ENCODE measurements around the gene SLC24A3.
"Not testable (repeated sequence)": the region's sequence is repeated elsewhere in the genome, so short reads cannot be mapped to it uniquely, and the experiment has no call there.

Gene SLC24A3

DNA sequence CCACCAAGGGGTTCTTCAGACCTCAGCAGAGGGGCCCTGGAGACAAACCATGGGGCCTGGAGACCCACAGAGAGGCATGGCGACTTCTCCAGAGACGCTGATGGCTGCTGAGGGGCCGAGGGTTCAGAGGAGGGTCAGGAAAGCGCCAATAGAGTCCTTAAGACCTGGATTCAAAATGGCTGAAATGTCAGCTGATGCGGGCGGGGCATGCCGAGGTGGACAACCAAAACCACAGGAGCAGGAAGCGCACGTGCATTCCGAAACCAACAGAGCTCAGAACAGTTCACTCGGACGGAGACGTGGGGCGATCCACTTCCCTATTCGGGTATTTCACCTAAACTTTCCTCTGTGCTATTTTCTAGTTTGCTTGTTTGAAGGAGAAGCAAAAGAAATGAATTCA lies 445.7 kb downstream of the SLC24A3 start:
- DNase-seq = no peak

DNA sequence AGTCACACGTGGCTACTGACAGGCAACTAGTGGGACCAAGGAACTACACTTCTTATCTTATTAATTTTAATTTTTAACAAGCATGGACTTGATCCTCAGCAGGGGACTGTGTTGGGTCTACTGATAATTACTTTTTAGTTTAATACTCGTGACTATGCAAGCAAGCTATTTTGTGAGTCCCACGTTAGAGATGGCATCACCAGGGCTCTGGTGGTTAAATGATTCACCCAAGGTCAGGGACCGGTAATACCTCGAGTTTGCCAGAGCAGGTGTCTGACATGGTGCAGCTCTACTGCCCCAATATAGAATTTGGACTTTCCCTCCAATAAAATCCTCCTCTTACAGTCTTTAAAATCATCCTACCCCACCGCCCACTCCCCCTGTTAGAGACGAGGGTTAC lies 447.0 kb downstream of the SLC24A3 start:
- no peak for DNase-seq

DNA sequence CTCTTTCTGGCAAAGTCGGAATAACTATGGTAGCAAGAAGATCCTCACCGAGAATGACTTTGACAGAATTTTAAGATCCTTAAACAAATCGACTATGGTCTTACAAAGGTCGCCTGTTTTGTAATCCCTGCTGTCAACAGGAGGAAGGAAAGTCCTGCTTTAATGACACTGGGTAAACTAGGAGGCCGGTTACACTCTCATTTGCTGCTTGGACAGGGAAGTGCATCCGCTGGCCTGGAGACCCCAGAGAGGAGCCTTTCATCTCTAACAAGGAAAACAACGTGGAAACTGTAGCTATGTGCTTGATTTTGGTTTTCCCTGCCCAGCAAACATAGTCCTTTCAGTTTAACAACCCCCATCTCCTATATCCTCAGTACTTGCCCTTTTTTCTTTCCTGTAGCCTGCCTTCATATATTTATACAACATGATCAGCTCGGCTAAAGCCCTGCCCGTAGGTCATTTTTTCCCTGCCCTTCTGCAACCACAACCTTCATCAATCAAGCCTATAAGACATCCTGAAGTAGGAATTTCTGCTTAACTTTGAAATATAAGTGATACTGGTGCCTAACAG lies 448.5 kb downstream of the SLC24A3 start:
- no peak for DNase-seq

DNA sequence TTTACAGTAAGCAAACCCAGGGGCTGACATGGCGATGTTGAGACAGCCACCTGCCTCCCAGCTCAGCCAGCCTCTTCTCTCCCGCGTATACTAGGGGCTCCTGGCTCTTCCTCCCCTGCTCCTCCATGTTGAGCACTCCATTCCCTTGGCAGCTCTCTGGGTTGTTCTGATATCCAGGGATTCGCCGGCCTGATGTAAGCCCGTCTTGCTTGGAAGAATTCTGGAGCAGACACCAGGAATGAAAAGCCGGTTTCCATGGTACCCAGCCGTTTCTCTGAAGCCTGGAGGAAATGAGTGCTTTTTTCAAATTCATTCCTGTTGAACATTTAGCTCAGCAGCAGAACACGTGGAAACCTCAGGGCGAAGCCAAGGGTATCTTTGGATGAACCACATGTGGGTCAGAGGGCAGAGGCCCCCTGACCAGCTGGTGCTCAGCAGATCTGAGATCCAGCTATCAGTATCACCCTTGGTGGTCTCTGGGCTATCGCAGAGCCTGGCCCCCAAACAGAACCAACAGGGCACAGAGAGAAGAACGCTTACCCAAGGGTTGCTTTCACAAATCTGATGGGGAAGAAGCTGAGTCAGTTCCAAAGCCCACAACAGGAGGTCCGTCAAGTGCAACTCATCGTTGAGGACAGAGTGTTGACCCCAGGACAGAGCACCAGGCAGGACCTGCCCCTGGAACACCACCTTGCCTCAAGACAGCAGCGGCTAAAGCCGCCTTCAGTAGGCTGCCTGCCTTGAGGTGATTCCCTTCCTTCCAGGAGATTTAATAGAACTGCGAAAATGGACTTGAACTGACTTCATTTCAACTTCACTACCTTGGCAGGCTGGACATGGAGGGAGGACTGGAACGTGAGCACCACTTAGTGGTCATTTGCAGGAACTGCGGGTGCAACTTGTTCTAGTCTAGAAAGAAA lies 449.5 kb downstream of the SLC24A3 start:
- peak; percentile 83 for DNase-seq

DNA sequence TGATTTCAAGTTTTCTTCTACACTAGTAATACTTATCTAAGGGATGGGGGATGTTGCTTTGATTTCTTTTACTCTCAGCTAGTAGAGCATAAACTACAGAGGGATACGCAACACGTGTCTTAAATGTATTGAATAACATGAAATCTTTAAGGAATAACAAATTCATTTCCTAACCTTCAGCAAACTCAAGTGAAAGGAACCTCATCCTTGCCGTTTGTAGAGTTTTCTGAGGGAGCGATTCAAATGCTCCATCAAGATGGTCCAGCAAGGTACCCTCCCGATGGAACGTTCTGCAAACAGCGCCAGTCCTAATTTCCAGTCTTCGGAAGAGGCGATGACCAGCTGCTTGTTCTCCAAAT lies 450.2 kb downstream of the SLC24A3 start:
- no peak for DNase-seq

DNA sequence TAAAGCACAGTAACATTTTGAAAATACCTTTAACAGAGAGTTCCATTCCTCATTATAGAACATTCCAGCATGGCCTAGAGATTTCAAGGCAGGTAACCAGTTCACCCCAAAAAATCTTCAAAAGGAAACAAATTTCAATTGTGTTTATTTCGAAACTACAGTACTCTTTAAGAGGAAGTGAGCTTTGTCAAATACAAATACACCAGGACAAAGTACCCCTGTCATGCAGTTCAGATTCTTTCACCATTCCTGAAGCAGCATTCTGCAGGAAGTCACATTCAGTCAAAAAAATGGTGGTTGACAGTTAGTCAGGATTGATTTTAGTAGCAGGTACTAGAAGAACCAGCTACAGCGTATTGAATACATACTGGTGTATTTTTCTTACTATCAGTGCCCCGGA lies 456.0 kb downstream of the SLC24A3 start:
- DNase-seq = no peak

DNA sequence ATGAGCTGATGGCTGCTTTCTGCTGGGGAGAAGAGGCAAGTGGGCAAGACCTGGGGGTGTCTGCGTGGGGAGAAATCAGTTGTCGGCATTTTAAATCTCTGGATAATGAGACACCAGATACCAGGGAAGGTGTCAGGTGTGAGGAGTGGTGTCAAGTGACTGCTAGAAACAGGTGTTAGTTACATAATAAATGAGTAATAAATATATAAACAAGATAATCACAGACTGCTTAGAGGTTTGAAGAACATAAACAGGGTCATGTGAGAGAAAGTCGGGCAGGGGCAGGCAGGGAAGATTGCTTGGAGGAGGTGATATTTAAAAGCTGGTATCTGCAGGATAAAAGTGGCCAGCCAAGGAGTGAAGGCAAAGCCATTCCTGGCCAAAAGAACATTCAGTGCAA lies 458.4 kb downstream of the SLC24A3 start:
- no peak for DNase-seq

DNA sequence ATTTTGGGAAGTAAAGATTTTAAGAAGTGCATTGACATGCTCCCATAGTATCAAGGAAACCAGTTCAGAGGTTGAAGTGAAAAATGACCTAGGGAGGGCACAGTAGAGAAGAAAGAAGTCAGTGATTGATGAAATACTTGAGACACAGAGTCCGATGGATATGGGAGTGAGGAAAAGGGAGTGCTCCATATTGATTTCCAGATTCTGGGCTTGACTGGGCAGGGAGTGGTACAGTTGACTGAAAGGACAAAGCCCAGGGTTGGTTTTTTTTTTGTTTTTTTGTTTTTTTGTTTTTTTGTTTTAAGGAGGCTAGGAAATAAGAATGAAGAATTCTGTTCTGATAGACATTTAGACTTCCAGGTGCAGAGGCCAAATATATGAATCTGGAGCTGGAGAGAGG lies 458.9 kb downstream of the SLC24A3 start:
- no peak for DNase-seq

DNA sequence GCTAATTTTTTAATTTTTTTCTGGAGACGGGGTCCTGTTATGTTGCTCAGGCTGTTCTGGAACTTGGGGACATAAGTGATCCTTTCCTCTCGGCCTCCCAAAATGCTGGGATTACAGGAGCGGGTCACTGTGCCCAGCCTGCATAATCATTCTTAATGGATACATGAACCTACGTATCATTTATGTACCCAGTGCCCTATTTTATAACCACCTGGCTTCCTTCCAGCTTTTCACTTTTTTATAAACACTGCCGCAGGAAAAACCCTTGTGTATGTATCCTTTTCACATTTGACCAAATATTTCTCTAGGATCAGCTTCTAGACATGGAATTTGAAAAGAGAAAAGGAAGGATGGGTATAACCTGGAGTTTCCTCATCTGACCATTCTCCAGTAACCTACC lies 460.1 kb downstream of the SLC24A3 start:
- DNase-seq = no peak

DNA sequence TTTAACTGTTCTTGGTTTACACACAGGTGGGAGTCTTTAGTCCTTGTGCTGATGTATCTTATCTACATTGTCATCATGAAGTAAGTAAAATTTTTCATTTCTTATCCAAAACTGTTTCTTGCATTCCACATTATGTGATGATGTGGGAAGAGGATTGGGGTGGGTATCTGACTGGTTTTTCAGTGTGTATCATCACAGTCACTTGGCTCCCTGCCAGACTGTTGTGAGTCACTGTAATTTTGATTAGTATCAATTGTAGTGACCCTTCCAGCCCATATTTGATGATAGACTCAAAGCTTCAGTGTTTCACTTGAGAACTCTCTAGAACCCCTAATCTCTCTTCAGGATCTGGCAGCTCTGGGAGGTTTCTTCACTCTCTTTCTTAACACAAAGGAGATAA lies 461.1 kb downstream of the SLC24A3 start:
- DNase-seq = no peak

DNA sequence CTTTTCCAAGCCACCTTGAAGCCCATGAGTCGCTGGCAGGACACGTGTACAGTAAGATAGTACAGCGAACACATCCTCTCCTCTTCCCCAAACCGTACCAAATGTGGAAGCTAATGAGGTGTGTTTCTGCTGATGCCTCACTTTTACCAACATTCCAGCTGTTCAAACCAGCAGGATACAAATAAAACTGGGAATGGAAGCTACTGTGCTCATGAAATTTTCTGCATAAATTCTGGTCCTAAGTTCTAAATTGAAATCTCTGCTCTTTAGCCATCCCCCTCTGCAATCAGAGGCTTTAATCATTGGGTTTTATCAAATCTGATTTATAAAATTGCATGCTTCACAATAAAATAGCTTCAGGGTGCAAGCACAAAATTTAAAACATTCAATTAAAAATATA lies 463.8 kb downstream of the SLC24A3 start:
- DNase-seq = no peak

DNA sequence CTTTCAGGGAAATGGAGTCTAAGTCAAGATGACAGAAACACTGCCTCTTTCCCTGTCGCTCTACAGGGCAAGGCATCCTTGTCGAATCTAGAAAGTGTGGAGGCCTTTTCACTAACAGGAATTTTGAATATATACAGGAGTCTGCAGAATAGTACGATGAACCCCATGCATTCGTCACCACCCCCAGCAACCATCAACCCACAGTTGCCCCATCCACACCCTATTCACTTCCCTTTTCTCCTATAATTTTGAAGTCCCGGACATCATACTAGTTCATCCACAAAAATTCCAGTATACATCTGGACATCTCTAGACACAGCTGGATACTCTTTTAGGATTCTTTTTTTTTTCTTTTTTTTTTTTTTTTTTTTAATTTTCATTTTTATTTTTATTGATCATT lies 464.9 kb downstream of the SLC24A3 start:
- no peak for DNase-seq

DNA sequence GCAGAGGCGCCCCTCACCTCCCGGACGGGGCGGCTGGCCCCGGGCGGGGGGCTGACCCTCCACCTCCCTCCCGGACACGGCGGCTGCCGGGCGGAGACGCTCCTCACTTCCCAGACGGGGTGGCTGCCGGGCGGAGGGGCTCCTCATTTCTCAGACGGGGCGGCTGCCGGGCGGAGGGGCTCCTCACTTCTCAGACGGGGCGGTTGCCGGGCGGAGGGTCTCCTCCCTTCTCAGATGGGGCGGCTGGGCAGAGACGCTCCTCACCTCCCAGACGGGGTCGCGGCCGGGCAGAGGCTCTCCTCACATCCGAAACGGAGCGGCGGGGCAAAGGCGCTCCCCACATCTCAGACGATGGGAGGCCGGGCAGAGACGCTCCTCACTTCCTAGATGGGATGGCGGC lies 466.1 kb downstream of the SLC24A3 start:
- DNase-seq = not testable (repeated sequence)

DNA sequence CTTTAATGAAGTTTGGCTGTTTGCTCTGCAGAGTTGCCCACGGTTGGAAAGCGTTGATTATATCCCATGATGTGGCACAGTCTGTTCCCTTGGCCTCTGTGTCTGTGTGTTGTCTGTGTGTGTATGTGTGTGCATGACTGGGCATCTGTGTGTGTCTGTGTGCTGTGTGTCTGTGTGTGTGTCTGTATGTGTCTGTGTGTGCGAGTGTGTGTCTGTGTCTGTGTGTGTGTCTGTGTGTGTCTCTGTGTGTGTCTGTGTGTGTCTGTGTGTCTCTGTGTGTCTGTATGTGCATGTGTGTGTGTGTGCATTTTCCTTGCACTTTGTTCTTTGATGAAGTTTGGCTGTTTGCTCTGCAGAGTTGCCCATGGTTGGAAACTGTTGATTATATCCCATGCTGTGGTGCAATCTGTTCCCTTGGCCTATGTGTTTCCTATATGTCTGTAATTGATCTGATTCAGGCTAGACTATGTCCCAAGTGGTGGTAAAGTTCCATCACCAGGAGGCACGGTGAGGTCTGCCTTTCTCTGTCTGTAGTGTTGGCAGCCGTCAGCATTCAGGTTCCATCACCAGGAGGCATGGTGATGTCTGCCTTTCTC lies 467.6 kb downstream of the SLC24A3 start:
- DNase-seq = no peak

DNA sequence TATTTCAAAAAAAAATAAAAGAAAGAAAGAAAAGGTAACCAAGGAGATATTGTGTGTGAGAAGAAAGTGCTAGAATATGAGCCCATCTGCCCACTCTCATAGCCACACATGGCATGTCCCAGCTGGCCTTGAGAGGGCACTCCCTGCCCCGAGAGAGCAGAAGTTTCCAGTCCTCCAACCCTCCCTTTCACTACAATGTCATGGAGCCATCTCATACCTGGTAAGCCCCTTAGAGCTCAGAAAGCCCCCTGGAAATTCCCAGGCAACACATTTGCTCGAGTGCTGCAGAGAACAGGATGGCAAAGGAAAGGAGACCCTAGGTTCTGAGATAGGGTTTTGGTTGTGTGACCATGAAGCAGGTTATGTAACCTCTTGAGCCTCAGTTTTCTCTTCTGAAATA lies 469.8 kb downstream of the SLC24A3 start:
- no peak for DNase-seq

DNA sequence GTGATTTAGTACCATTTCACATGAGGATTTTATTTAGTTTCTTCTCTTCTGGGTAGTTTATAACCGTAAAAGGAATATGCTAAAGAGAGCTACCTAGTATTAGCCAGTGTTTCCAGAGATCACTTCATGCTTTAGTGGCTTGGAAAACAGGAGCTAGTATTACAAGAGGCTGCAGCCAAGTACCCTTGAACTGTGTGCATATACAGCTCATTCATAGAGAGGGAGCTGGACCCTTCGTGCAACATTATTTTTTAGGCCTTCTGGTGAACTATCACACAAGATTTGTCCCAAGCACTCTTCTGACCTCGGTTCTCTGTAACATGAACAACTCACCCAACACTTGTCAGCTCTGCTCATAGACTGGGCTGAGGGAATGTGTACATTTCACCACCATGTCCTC lies 470.7 kb downstream of the SLC24A3 start:
- DNase-seq = no peak

DNA sequence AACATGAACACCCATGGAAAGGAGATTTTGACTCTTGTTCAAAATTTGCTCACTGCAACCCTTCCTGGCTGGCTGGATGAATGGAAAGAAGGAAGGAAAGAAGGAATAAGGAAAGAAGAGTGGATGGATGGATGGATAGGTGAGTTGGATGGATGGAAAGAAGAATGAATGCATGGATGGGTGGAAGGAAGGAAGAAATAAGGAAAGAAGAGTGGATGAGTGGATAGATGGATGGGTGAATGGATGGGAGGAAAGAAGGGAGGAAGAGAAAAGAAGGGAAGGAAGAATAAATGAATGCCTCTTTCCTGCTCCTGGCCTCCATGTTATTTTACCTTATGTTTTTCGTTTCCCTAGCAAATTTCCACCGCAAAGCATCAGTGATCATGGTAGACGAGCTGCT lies 471.4 kb downstream of the SLC24A3 start:
- no peak for DNase-seq

DNA sequence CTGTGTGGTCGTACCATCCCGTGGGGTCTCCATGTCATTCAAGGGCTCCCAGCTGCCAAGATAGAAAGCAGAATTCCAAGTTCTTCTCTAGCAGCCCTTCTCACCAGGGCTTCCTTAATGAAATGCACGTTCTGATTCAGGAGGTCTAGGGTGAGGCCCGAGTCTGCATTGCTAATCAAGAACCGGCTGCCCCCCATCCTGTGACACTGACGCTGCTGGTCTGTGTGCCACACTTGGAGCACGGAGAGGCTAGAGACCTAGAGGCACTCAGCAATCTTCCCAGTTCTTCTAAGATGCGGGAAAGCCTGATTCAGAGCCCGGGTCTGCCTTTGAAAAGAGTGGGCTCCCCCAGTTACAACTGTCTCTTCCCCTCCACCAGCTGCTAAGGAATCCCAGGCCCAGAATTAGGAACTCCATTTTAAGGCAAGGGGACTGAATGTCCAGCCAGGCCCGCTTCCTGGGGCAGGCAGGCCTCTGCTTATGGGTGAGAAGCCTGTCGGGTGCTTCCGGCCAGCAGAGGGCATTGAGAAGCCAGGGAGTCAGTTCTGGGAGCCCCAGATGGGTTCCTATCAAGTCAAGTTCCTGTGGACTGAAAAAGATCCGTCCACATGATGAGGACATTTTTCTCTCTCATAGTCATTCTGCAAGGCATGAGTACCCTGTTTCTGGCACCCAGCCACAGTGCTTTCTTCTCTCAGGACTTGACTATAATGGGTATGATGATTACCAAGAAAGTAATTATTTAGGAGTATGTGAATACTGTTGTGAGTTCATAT lies 475.8 kb downstream of the SLC24A3 start:
- peak; percentile 46 for DNase-seq

DNA sequence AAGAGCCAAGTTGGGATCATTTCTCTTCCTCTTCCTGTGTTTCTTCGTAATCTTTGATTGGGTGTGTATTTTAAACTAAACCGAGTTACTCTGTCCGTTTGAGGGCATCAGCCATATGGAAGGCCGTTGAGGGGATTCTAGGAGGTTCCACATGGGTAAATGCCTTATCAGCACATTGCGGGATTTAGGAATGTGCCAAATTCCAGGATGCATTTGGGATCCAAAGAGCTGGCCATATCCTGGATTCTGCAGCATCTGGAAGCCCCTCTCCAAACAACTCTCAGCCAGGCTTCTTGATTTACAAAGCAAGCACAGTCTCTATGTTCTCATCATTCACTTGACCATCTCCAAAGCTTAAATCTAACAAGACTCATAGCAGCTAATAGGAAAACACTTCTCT lies 478.0 kb downstream of the SLC24A3 start:
- DNase-seq = no peak

DNA sequence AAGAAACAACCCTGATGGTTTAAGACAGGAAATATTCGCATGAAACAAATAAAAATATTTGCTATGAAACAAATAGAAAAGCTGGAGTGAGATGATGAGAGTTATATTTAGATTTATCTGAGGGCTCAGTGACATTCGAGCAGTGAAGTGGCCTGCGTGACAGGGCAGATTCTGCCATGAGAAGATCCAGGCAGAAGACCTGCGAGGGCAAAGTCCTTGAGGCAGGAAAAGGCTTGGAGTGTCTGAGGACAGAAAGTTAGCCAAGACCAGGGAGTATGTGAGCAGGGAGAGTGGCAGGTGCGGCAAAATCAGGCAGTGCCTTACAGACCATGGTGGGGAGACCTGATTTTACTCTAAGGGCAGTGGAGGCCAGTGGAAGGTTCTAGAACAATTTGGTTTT lies 478.7 kb downstream of the SLC24A3 start:
- no peak for DNase-seq

DNA sequence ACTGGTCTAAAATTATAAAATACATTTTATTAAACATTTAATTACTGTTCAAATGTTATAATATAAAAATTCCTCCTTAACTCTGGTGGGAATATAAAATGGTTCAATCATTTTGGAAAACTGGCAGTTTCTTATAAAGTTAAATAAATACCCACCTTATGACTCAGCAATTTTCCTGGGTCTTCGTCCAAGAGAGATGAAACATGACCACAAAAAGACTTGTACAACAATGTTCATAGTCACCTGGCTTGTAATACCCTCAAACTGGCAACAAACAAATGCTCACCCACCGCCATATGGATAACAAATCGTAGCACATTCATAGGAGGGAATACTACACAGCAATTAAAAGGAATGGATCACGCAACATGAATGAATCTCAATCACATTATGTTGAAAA lies 479.7 kb downstream of the SLC24A3 start:
- DNase-seq = no peak

DNA sequence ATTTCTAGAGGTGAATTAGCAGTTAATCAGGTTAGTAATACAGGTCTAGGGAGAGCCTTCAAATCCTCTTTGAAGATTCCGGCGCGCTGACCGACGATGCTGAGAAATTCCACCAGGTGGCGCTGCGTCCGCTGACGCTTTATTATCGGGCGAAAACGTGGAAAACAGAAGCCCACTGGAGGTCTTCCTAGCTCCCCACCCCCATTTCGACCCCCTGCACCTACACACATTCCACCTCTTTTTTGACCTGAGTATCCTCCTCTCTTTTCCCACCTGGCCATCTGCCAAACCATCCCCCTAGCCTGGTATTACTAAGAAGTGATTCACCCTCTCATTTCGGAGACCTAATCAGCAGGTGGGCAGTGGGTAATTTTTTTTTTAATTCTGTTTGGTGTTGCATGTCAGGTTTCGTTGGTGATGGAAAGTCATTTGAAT lies 480.3 kb downstream of the SLC24A3 start:
- DNase-seq = peak; percentile 79

DNA sequence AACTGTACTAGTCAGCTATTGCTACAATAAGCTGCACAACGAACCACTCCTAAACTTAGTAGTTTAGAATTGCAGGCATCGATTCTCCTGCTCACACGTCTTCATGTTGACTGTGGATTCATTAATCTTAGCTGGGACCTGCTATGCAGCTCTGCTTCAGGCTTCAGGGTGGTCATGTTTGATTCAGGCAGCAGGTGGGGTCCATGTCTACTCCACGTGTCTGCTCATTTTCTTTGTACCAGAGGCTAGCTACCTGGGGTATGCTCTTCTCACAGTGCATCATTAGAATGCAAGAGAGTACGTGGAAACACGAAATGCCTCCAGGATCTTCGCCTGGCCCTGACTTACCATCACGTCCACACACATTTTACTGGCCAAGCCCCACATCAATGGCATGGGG lies 481.1 kb downstream of the SLC24A3 start:
- DNase-seq = no peak

DNA sequence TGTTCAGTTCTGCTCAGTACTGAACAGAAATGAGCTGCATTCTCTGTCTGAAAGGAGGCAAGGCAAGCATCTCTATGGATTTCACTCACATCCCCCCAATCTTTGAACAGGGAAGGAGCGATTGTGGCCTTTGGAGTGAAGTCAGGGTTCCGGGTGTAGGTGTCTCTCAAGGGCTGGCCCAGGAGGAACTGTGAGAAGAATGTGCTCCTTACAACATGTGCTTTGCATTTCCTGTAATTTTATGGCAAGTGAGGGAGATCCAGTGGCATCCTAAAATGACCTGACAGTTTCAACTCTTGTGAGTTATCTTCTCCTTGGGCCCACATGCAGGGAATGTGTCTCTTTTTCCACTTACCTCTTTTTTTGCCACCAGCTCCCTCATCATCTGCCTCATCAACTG lies 482.6 kb downstream of the SLC24A3 start:
- DNase-seq = no peak
